ACHN (cell line): ENCODE data around the gene NCAM2.
"Not testable (repeated sequence)": the region's sequence is repeated elsewhere in the genome, so short reads cannot be mapped to it uniquely, and the experiment has no call there.

Source experiments
- DNase-seq: peaks from one replicate; pipeline ENCODE4 v3.0.0-alpha.2; 2015
- in situ Hi-C: cut with HindIII; loops from 2 replicates; pipeline ENCODE4 v1.10.0; 2017; ENCODE audit warnings: low sequenced_read_pairs, low pct_ligation_motif_present, low pct_unique_long_range_greater_than_20kb

Gene NCAM2

DNA sequence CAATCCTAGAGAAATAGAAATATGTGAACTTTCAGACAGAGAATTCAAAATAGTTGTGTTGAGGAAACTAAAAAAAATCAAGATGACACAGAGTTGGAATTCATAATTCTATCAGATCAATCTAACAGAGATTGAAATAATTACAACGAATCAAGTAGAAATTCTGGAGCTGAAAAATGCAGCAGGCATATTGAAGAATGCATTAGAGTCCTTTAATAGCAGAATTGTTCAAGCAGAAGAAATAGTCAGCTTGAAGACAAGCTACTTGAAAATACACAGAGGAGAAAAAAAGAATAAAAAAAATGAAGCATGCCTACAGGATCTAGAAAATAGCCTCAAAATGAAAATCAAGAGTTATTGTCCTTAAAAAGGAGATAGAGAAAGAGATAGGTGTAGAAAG is 347.1 kb downstream of the NCAM2 start:
- no peak for DNase-seq
- in situ Hi-C loops, result no loop called here

DNA sequence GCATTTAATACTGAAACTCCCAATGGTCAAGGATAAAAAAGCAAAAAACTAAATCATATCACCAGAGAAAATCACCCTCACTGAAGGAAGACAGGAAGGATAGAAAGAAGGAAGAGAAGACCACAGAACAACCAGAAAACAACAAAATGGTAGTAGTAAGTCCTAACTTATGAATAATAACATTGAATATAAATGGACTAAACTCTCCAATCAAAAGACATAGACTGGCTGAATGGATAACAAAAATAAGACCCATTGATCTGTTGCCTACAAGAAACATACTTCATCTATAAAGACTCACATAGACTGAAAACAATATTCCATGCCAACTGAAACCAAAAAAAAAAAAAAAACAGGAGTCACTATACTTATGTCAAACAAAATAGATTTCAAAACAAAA is 347.7 kb downstream of the NCAM2 start:
- in situ Hi-C loops, result no loop called here
- no peak for DNase-seq

DNA sequence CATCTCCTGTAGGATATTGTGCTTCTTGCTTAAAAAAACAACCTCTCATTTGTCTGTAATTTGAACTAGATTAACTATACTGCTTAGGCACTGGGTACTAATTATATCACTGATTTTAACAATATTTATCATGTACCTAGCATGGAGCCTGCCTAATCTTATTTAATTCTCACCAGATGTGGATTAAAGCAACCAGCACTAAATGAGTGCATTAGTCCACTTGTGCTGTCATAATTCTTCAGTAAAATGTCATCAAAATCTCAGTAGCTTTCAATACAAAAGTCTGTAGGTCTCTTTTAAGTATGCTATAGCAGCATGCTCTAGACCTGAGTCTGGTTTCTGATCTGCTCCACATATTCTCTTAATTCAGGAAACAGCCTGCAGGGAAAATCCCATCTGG is 368.1 kb downstream of the NCAM2 start:
- in situ Hi-C loops, result no loop called here

DNA sequence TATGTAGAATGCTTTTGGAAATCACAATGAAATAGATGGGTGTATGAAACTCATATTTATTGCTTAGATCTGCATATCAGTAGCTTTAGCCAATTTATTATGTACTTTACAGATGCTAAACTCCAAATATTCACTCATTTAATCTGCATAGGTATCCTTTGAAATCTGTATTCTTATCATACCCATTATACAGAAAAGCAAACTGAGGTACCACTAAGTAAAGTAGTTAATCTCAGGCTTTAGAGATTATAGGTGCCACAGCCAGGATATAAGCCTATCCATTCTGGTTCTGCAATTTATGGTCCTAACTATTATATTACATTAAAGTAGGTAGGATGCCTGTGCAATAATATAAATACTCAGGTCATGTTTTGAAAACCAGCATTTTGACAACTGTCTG is 369.4 kb downstream of the NCAM2 start:
- in situ Hi-C loops, result no loop called here
- no peak for DNase-seq

More for the DNA sequence above, 368.1 kb downstream of the NCAM2 start:
- DNase-seq, result no peak

DNA sequence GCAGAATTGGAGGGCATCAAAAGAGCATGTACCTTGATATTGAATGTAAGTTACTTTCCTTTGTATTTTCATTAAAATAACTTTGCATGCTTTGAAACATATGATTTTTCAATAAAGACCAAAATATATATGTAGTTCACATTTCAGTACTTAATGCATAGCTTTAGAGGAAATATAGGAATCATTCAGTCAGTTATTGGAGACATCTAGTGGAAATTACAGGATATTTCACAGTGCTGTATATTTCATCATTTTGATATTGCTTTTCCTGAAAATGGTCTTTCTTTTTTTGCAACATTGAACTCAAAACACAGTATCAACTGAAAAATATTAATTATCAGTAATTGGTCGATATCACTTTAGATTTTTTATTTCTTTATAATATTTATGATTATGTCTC is 375.8 kb downstream of the NCAM2 start:
- in situ Hi-C loops, result no loop called here
- no peak for DNase-seq

DNA sequence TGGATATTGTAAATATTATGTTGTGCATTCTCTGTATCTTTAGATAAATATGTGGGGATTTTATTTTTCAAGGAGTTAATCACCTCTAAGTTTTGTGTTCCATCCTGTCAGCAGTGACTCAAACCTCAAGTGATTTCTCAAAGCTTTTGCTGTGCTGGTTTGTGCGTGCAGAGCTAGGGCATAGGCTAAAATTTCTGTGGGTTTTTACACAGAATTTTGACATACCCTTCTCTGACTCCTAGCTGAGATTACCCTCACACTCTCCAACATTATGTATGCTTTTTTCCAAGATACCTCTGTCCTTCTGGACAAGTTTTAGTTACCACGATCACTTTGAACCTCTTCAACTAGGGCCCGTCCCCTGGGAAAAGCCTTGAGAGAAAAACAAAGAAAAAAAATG is 384.9 kb downstream of the NCAM2 start:
- in situ Hi-C loops, result no loop called here
- DNase-seq, result no peak

DNA sequence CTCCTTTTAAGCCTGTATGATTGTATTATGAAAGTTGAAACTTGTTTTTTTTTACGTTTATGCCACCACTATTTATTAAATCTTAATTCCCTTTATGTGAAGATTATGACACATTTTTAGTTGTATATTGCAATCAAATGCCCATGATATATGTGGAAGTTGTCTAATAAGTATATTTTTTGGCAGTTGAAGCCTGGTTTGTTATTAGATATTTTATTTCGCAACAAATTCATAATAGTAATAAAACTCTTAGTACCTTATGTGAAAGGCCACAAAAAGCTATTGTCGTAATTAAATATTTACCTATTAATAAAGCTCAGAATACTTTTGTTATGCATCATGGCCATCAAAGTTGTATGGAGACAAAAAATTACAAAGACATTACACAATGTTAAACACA is 386.8 kb downstream of the NCAM2 start:
- in situ Hi-C loops, result no loop called here
- no peak for DNase-seq

DNA sequence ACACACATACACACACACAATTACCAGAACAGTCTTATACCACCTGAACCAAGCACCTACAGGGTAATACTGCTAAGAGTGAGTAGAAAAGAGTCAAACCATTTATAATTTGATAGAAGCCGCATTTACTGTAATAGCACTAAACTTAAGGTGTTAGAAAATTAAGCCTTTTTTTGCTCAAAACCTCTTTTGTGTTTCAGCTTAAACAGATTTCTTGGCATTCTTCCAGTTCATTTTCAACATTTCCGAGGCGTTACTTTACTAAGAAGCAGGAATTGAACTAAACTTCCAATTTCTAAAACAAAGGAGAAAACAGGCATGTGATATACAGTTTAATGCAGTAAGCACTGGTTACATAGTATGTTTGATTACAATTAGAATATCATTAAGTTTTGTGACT is 387.2 kb downstream of the NCAM2 start:
- in situ Hi-C loops, result no loop called here
- no peak for DNase-seq

DNA sequence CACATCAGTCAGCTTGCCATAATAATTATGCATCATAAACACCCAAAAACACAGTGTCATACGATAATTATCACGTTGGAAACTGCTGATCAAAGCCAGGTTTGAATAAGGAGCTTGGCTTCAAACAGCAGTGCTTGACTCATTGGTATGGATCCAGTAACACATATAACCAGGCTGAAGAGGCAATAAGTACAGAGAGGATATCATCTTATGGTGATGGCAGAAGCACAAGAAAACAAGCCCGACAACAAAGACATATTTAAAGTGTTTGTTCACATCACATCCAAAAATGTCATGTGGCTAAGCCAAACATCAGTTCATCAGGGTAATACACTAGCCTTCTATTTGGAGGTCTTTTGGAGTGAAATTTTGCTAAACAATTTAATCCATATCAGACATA is 389.7 kb downstream of the NCAM2 start:
- in situ Hi-C loops, result no loop called here
- DNase-seq, result no peak

DNA sequence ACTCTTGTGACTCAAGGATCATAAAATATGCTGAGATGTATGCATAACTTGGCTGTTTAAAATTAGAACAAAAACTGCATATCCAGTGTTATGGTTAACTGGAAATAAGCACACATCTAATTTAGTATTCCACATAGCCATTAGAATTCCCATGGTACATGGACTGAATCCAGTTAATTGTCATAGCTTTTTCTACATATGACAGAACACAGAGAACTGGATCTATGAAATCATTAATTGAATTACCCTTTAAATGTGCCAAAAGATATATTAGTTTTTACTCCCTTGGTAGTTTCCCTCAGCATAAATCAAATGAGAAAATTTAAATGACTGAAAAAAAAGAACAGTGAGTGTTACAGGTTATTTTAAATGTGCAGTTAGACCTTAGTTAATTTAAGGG is 395.9 kb downstream of the NCAM2 start:
- in situ Hi-C loops, result no loop called here
- no peak for DNase-seq

DNA sequence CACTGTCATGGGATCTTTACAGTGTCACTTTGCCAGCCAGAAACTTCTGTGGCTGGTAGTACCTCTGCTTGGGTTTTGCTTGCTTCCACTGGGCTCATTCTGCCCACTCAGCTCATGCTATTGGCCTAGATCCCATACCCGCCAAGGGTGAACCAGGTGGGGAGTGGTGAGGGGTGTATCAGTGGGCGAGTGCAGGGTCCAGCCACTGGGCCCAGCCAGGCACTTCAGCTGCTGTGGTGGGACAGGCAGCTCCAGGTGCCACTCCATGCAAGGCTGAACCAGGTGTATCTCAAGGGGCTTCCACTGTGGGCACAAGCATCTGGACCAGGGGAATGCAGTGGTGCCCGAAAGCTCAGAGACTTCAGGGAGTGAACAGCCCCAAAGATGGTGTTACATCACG is 398.2 kb downstream of the NCAM2 start:
- in situ Hi-C loops, result no loop called here
- DNase-seq, result no peak

DNA sequence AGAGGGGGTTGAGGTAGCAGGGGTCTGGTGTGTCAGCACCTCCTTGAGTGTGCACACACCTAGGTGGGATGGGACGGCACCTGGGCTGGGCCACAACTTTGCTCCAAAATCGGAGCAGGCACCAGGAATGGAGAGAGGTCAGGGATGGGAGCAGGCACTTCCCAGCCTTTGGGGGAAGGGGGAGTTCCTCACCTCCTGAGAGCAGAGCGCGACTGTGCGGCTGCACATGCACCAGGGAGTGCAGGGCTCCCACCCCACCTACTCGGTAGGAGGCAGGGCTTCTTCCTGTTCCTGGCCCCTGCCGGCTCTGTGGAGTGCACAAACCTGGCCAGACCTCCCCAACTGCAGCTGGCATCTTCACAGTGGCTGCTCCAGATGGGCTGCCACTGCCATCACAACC is 399.3 kb downstream of the NCAM2 start:
- in situ Hi-C loops, result no loop called here
- DNase-seq, result no peak

DNA sequence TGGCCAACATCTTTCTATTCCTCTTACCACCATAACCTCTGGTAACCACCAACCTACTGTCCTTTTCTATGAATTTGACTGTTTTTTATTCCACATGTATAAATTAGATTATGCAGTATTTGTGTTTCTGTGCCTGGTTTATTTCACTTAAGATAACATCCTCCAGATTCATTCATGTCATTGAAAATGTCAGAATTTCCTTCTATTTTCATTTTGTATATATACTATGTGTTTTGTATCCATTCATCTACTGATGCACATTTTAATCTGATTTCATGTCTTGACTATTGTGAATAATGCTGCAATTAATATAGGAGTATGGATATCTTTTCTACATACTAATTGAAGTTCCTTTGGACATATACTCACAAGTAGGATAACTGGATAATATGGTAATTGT is 403.2 kb downstream of the NCAM2 start:
- DNase-seq, result no peak
- in situ Hi-C loops, result no loop called here

DNA sequence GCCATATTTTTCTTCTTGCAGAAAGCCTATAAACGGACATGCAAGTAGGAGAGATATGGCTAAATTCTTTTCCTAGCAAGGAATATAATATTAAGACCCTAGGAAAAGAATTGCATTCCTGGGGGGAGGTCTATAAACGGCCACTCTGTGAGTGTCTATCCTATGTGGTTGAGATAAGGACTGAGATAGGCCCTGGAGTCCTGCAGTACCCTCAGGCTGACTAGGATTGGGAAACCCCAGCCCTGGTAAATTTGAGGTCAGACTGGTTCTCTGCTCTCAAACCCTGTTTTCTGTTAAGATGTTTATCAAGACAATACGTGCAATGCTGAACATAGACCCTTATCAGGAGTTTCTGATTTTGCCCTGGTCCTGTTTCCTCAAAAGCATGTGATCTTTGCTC is 404.0 kb downstream of the NCAM2 start:
- in situ Hi-C loops, DNase-seq: not testable (repeated sequence)

DNA sequence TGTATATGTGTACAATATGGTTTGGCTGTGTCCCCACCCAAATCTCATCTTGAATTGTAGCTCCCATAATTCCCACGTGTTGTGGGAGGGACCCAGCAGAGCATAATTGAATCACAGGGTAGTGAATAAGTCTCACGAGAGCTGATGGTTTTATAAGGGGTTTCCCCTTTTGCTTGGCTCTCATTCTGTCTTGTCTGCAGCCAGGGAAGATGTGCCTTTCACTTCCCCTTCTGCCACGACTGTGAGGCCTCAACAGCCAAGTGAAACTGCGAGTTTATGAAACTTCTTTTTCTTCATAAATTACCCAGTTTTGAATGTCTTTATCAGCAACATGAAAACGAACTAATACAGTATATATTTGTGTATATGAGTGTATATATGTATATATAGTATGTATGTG is 406.1 kb downstream of the NCAM2 start:
- in situ Hi-C loops, DNase-seq: not testable (repeated sequence)

DNA sequence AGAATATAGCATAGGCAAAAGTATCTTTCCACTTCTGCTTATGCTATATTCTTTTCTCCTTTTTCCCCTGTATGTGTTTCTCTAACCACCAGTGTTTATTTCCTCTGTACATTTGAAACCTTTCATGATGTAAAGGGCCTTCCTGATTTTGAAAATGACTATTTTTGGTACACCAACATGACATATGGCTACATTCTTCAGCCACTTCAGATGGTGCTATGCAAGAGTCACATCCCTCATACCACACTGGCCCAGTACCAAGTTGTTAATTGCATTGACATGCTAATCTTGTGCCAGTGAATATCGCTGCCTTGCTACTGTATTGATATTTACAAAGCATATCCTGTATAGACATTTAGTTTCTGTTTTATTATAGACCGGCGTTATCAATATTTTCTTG is 408.7 kb downstream of the NCAM2 start:
- in situ Hi-C loops, result no loop called here
- DNase-seq, result no peak

DNA sequence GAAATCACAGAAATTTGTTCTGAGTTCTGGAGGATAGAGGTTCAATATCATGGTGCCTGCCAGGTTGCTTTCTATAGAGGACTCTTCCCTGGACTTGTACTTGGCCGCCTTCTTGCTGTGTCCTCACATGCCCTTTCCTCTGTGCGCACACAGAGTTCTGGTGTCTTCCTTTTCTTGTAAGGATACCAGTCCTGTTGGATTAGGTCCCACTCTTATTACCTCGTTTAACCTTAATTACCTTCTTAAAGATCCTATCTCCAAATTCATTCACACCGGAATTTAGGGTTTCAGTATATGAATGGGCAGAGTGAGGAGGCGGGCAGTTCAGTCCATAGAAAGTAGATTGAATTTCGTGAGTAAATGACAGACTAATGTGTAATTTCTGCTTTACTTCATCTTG is 413.9 kb downstream of the NCAM2 start:
- DNase-seq, result no peak
- in situ Hi-C loops, result no loop called here

DNA sequence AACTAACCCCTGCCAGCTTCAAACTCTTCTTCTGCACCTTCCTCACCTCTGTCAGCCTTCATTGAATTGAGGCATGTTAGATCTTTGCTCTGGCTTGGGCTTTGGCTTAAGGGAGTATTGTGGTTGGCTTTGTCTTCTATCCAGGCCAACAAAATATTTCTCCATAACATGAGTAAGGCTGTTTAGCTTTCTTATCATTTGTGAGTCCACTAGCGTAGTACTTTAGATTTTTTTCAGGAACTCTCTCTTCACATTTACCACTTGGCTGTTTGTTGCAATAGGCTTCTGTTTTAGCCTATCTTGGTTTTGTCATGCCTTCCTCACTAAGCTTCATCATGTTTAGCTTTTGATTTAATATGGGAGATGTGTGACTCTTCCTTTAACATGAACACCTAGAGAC is 417.5 kb downstream of the NCAM2 start:
- in situ Hi-C loops, result no loop called here
- DNase-seq, result no peak

DNA sequence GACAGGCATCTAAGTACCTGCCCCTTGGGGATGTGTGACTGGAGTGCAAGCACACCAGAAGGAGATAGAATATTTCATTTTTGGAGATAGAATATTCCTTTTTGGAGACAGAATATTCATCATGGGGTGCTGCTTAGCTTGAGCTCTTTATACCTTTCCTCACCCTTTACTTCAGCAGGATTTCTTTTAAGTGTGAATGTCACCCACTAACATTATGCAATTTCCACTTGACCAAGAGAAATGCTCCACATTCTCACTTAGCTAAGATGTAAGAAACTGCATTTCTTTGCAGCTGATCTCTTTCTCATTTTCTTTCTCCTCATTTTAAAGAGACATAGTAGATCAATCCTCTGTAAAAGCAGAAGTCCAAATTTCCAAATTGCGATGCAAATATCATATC is 436.7 kb downstream of the NCAM2 start:
- in situ Hi-C loops, result no loop called here

DNA sequence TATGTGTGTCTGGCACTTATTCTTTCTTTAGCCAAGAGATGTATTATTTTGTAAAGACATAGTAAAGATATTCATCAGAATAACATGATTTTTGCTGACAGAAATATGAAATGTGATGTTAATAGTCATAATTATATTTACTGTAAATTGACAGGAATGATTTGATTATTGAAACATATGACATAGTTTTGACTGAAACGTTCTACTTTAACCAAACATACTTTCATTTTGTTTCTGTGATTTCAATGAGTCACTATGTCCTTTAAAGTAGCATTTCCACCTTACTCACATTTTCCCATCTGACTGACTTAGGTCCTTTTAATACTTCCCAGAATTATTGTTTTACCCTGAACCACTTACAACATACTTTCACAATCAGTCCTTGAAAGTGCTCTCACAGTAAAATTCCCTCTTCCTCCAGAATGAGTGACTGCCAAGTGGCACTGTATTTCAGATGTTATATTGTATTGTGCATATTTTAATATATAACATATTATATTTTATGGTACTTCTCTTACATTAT is 437.9 kb downstream of the NCAM2 start:
- DNase-seq, result peak; percentile 8
- in situ Hi-C loops, result no loop called here

More for the DNA sequence above, 436.7 kb downstream of the NCAM2 start:
- DNase-seq, result no peak

DNA sequence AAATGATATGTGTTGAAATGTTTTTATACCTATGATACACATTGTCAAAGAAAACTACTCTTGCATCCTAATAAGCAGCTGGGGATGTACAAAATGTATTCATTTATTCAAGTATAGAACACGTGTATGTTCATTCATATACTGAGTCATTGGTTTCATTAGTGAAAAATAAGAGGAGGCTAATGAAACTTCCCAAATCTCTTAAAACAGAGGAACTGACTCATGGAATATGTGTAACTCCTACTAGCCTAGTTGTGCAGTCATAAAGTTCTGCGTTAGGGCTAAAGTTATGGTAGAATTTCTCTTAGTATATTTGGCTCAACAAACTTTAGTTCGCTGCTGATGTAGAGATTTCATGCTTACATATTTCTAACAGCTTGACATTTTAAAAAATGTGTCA is 441.6 kb downstream of the NCAM2 start:
- in situ Hi-C loops, result no loop called here
- DNase-seq, result no peak
